Kidney tubule cell (primary cell): Measurements from ENCODE around the gene WTAP.
"Not testable (repeated sequence)": the region's sequence is repeated elsewhere in the genome, so short reads cannot be mapped to it uniquely, and the experiment has no call there.

Source experiments
- DNase-seq: peaks from one replicate; pipeline ENCODE4 v3.0.0-alpha.2; 2018; ENCODE audit warnings: low spot score

WTAP gene

GRCh38 chr6:159693894-159694545, 33.3 kb upstream of the WTAP start:
- DNase-seq: peak; percentile 88

DNA sequence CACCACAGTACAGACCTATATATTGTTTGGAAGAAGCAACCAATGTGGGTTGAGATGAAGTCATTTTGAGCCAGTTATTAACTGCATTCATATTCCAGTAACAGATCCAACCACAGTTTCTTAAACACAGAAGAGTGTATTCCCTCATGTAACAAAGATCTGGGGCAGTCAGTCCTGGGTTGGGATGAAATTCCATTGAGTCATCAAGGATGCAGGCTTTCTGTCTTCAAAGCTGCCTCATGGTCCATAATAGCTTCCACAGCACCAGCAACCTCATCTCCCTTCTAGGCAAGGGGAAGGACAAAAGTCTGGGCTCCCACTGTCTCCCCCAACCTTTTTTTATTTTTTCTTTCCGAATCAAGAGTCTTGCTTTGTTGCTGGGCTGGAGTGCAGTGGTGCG, 31.3 kb upstream of the WTAP start:
- DNase-seq: peak; percentile 71

GRCh38 chr6:159700970-159701369, 26.3 kb upstream of the WTAP start:
- DNase-seq: peak; percentile 17

DNA sequence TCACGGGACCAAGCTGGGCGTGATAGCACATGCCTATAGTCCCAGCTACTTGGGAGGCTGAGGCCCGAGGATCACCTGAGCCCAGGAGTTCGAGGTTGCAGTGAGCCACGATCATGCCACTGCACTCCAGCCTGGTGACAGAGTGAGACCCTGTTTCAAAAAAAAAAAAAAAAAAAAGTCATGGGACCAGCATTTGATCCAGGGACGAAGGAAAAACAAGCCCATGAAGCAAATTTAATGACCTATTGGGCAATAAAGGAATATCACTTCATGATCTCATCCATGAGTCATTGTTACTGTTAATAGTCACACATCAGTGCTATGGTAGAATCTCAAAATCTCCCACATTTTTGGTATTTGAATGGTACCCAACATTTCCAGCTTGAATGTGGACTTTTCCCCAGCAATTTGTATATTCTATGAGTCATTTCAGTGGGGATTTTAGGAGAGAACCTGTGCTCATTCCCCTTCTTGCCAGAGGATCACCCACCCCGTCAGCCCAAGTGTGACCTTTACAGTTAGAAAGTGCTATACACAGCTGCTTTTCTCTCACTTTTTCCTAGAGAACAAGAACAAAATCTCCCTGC, 25.8 kb upstream of the WTAP start:
- peak; percentile 90 for DNase-seq

DNA sequence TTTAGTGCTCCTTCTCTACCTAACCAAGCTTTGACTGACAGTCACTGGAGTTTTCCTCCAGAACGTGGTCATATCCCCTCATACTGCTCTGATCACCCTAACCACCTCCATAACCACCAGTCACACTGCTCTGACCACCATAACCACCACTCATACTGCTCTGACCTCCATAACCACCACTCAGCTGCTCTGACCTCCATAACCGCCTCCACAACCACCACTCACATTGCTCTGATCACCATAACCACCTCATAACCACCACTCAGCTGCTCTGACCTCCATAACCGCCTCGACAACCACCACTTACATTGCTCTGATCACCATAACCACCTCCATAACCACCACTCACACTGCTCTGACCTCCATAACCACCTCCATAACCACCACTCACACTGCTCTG, 16.7 kb upstream of the WTAP start:
- not testable (repeated sequence) for DNase-seq

DNA sequence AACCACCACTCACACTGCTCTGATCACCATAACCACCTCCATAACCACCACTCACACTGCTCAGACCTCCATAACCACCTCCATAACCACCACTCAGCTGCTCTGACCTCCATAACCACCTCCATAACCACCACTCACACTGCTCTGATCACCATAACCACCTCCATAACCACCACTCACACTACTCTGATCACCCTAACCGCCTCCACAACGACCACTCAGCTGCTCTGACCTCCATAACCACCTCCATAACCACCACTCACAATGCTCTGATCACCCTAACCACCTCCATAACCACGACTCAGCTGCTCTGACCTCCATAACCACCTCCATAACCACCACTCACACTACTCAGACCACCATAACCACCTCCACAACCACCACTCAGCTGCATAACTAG, 14.9 kb upstream of the WTAP start:
- not testable (repeated sequence) for DNase-seq

DNA sequence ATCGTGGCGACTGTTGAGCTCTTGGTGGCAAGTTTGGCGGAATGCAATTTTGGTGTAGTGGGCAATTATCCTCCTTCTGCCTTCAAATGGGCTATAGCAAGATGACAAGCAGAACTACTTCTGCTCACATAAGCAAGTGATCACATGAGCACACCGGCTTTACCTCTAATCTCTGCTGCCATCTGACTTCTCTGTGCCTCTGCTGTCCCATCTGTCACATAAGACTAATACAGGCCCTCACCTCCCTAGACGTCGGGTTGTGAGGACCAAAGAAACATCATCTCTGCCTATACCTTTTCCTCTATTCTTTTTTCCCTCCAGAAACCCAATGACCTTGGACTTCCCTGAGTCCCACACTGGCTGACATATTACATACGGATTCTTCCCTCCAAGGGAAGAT, 13.3 kb upstream of the WTAP start:
- DNase-seq: no peak

DNA sequence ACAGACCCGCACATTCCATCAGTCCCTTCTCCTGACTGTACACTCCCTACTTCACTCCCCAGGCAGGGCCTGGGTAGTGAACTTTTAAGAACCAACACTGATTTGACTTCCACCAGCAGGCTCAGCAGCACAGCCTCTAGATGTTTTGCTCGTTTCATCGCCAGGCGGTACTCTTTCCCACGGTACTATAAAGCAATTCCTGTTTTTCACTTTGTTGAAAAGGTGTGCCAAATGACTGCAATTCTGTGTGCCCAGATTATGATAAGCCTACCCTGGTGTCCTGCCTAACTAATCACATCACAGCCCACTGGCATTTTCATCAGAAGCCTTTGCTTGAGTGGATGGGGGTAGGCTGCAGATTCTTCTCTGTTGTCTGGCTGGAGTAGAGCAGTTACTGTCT, 12.9 kb upstream of the WTAP start:
- no peak for DNase-seq

- DNase-seq: no peak
These were observed 12.1 kb upstream of the WTAP start for GRCh38 chr6:159715166-159715565.

DNA sequence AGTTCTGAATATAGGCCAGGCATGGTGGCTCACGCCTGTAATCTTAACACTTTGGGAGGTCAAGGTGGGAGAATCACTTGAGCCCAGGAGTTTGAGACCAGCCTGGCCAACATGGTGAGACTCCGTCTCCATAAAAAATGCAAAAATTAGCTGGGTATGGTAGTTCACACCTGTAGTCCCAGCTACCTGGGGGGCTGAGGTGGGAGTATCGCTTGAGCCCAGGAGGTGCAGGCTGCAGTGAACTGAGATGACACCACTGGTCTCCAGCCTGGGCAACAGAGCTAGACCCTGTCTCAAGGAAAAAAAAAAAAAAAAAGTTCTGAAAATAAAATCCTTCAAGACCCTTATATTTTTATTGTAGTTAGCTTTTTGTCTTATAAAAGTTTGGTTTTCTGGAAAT, 11.7 kb upstream of the WTAP start:
- DNase-seq: no peak

DNA sequence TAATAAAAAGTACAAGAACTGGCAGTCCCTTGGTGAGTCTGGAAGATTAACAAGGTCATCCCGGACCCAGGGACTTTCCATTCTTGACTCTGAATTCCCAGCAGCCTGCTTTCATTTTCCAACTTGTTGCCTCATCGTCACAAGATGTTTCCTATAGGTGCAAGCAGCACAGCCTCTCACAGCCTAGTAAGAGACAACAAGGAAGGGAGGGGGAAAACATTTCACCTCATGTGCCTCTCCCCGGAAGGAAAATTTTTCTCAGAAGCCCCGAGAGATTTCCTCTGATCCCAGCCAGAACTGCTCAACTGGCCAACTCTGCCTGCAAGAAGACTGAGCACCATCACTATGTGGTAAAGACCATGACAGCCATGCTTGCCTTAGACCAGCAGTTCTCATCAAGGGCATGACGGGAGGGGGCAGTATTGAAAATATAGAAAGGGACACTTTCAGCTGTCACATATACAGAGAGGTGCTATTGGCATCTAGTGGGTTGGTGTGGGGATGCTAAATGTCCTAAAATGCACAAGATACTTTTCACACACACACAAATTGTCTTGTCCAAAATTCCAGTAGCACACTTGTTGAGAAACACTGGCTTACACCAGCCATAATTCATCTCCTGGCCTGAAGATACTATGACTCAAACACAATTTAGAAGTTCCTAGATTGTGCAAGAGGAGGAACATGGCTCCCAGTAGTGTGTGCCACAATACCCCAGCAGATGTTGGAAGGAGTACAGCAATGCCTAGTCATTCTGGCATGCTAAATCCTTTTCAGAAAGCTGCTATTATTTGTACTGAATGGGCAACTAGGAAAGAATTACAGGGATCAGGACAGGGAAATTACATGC, 10.8 kb upstream of the WTAP start:
- DNase-seq: peak; percentile 81

DNA sequence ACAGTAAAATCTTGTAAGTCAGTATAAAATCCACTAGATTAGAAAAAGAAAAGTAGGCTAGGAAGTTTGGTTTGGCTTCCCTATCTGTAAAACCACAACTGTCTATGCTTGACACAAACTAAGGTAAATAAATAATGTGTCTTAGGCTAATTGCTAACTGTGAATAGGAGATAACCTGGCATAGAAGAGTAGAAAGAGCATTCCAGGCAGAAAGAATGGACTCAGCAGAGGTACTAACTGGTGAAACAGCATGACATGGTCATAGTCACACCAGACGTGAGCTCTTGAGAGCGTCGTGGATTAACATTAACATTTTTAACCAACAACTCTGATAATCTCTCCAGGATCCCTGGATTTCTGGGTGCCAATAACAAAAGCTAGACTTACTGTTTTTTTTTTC, 8.7 kb upstream of the WTAP start:
- peak; percentile 24 for DNase-seq

DNA sequence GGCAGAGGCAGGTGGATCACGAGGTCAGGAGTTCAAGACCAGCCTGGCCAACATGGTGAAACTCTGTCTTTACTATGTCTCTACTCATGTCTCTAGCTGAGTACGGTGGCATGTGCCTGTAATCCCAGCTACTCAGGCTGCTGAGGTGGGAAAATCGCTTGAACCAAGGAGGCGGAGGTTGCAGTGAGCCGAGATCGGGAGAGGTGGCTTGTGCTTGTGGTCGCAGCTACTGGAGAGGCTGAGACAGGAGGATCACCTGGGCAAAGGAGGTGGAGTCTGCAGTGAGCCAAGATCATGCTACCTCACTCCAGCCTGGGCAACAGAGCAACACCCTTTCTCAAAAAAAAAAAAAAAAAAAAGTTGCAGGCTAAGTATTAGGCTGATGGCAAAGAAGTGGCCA, 8.0 kb upstream of the WTAP start:
- DNase-seq: no peak

DNA sequence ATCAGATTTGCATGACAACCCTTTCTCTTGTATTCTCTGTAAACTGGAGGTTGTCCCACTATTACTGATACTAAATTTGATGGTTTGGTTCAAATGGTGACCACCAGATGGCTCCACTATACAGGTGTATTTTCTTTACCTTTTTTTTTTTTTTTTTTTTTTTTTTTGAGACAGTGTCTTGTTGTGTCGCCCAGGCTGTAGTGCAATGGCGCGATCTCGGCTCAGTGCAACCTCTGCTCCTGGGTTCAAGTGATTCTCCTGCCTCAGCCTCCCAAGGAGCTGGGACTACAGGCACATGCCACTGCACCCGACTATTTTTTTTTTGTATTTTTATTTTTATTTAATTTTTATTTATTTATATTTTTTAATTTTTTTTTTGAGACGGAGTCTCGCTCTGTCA, 6.6 kb upstream of the WTAP start:
- peak; percentile 67 for DNase-seq

DNA sequence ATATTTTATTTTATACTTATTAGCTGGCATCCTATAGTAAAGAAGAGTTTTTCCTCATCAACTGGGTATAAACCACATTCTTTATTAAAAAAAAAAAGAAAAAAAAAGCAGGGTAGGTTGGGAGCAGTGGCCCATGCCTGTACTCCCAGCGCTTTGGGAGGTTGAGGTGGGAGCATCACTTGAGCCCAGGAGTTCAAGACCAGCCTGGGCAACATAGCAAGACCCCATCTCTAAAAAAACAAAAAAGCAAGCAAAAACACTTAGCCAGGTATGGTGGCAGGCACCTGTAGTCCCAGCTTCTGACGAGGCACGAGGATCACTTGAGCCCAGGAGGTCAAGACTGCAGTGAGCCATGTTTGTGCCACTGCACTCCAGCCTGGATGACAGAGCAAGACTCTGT, 5.3 kb upstream of the WTAP start:
- not testable (repeated sequence) for DNase-seq

GRCh38 chr6:159722655-159723054, 4.7 kb upstream of the WTAP start:
- DNase-seq: no peak

GRCh38 chr6:159723259-159723658, 4.0 kb upstream of the WTAP start:
- no peak for DNase-seq

DNA sequence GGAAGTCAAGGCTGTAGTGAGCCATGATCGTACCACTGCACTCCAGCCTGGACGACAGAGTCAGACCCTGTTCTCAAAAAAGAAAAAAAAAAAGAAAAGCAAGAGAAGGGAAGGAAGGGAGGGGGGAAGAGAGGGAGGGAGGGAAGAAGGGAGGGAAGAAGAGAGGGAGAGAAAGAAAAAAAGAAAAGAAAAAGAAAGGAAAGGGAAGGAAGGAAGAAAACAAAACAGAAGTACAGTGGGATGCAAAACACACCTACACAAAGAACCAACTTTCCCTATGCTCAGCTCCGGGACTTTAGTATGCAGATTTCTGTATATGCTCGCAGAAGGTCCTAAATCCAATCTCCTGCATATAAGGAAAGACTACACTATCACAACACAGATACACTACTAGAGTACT, 2.5 kb upstream of the WTAP start:
- DNase-seq: no peak

GRCh38 chr6:159725208-159725607, 2.1 kb upstream of the WTAP start:
- not testable (repeated sequence) for DNase-seq

GRCh38 chr6:159726255-159726917, 920 bp upstream of the WTAP start:
- no peak for DNase-seq

DNA sequence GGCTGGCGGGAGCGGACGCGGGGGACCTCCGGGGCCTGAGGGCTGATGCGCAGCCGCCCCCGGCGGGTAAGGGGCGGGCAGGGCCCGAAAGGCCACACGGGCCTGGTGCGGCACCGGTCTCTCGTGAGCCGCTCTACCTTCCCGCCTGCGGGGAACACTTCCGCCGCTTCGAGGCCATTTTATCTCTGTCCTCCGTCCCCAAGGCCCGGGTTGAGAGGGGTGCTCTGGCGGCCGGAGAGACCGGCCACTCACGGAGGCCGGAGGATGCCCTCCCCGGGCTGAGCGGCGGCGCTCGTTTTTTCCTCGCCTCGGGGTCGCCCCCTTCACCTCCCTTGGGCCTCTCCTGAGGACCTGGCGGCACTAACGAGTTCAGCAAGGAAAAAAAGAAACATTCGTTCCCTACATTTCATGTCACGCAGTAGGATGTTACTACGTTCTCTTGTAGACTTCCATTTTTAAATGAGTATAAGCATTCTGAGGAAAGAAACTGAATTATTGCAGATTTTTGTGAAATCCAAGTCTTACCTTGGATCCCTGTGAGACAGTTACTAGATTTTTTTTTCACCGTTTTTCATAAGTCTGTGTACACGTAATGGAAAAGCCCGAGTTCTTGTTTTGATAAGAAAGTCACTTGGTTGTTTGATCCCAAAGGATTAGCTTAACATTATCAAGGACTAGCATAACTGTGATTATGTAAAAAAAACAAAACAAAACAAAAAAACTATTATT, 575 bp downstream of the WTAP start:
- DNase-seq: no peak

GRCh38 chr6:159728531-159728964, 1.2 kb downstream of the WTAP start:
- DNase-seq: no peak
